Measurements from ENCODE around the gene INSM2.
A peak's percentile ranks its signal among the peaks of the same experiment; 100 is the strongest.

Gene INSM2

DNA sequence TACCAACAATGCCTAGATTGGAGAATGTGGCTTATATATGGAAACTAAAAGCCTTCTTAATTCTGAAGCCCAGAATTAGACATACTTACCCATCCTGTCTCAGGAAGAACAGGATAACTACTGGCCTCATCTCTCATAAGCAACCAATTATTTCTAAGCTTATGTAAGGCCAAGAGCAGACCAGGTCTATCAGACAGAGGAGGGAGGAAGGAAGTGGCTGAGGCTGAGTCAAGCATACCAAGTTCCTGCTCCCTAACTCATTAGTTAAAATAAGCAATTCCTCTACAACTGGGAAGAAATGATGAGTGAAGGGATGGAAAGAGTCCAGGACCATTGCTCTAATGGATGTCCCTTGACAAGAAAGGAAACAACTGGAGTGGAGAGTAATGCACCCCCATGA is 27.0 kb upstream of the INSM2 start:
- TF ChIP-seq ZFP30 (CRISPR knock-in tag; IDR thresholded peaks at IDR 0.05), result no peak
- TF ChIP-seq SNAI2 (CRISPR knock-in tag; IDR thresholded peaks at IDR 0.05), result no peak
- TF ChIP-seq, protein P1, sequence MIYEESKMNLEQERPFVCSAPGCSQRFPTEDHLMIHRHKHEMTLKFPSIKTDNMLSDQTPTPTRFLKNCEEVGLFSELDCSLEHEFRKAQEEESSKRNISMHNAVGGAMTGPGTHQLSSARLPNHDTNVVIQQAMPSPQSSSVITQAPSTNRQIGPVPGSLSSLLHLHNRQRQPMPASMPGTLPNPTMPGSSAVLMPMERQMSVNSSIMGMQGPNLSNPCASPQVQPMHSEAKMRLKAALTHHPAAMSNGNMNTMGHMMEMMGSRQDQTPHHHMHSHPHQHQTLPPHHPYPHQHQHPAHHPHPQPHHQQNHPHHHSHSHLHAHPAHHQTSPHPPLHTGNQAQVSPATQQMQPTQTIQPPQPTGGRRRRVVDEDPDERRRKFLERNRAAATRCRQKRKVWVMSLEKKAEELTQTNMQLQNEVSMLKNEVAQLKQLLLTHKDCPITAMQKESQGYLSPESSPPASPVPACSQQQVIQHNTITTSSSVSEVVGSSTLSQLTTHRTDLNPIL (CRISPR knock-in tag; IDR thresholded peaks at IDR 0.05; ENCODE audit: low read depth), result no peak
- ATAC-seq, result no peak

DNA sequence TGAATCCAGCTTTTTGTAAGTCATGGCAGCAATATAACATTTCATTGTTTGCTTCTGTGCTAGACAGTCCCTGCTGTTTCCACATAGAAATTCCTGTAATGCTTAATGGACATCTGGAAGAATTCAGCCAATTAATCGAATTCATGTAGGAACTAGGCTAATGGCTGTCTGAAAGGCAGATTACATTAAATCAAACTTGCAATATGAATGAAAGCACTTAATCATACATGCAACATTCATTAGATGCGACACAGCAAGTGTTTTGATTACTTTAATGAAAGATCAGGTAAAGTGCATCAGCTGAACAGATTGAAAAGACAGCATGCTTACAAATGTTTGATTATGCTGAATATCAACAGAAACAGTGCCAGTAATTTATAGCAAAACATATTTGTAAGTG is 24.1 kb upstream of the INSM2 start:
- TF ChIP-seq BACH2 (CRISPR knock-in tag; IDR thresholded peaks at IDR 0.05; ENCODE audit: borderline replicate concordance) (0 out of 2 replicates have a peak, but pooled peaks have one; percentile 37), OSR1 (CRISPR knock-in tag; IDR thresholded peaks at IDR 0.05) (no peak), TCF4 (CRISPR knock-in tag; IDR thresholded peaks at IDR 0.05; ENCODE audit: borderline replicate concordance) (peak; percentile 98), GLIS3 (CRISPR knock-in tag; IDR thresholded peaks at IDR 0.05) (0 out of 2 replicates have a peak, but pooled peaks have one; percentile 54), ESRRG (CRISPR knock-in tag; IDR thresholded peaks at IDR 0.05) (peak; percentile 64; the same call in 1 of the 2 replicates), ZNF70 (CRISPR knock-in tag; IDR thresholded peaks at IDR 0.05) (0 out of 2 replicates have a peak, but pooled peaks have one; percentile 27), CSDC2 (CRISPR knock-in tag; IDR thresholded peaks at IDR 0.05) (no peak), RARB (CRISPR knock-in tag; IDR thresholded peaks at IDR 0.05) (no peak), TOX (CRISPR knock-in tag; IDR thresholded peaks at IDR 0.05; ENCODE audit: borderline replicate concordance) (no peak), ZNF8 (CRISPR knock-in tag; IDR thresholded peaks at IDR 0.05) (0 out of 2 replicates have a peak, but pooled peaks have one; percentile 46), ZC3H10 (CRISPR knock-in tag; IDR thresholded peaks at IDR 0.05) (no peak), SNAI2 (CRISPR knock-in tag; IDR thresholded peaks at IDR 0.05) (peak; percentile 94), ISL1 (CRISPR knock-in tag; IDR thresholded peaks at IDR 0.05) (peak; percentile 95), ZNF565 (CRISPR knock-in tag; conservative IDR thresholded peaks at IDR 0.05; ENCODE audit: low read depth) (peak; percentile 63; the same call in 1 of the 2 replicates), PPARA (CRISPR knock-in tag; IDR thresholded peaks at IDR 0.05; ENCODE audit: borderline replicate concordance) (0 out of 2 replicates have a peak, but pooled peaks have one; percentile 33)
- TF ChIP-seq, protein P2, sequence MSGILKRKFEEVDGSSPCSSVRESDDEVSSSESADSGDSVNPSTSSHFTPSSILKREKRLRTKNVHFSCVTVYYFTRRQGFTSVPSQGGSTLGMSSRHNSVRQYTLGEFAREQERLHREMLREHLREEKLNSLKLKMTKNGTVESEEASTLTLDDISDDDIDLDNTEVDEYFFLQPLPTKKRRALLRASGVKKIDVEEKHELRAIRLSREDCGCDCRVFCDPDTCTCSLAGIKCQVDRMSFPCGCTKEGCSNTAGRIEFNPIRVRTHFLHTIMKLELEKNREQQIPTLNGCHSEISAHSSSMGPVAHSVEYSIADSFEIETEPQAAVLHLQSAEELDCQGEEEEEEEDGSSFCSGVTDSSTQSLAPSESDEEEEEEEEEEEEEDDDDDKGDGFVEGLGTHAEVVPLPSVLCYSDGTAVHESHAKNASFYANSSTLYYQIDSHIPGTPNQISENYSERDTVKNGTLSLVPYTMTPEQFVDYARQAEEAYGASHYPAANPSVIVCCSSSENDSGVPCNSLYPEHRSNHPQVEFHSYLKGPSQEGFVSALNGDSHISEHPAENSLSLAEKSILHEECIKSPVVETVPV (CRISPR knock-in tag; IDR thresholded peaks at IDR 0.05), result peak; percentile 72
- TF ChIP-seq, protein P1 (CRISPR knock-in tag; IDR thresholded peaks at IDR 0.05; ENCODE audit: low read depth), result peak; percentile 58; the same call in 1 of the 2 replicates
- TF ChIP-seq, protein P3, sequence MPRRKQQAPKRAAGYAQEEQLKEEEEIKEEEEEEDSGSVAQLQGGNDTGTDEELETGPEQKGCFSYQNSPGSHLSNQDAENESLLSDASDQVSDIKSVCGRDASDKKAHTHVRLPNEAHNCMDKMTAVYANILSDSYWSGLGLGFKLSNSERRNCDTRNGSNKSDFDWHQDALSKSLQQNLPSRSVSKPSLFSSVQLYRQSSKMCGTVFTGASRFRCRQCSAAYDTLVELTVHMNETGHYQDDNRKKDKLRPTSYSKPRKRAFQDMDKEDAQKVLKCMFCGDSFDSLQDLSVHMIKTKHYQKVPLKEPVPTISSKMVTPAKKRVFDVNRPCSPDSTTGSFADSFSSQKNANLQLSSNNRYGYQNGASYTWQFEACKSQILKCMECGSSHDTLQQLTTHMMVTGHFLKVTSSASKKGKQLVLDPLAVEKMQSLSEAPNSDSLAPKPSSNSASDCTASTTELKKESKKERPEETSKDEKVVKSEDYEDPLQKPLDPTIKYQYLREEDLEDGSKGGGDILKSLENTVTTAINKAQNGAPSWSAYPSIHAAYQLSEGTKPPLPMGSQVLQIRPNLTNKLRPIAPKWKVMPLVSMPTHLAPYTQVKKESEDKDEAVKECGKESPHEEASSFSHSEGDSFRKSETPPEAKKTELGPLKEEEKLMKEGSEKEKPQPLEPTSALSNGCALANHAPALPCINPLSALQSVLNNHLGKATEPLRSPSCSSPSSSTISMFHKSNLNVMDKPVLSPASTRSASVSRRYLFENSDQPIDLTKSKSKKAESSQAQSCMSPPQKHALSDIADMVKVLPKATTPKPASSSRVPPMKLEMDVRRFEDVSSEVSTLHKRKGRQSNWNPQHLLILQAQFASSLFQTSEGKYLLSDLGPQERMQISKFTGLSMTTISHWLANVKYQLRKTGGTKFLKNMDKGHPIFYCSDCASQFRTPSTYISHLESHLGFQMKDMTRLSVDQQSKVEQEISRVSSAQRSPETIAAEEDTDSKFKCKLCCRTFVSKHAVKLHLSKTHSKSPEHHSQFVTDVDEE (CRISPR knock-in tag; IDR thresholded peaks at IDR 0.05), result peak; percentile 96
- TF ChIP-seq, protein P4, sequence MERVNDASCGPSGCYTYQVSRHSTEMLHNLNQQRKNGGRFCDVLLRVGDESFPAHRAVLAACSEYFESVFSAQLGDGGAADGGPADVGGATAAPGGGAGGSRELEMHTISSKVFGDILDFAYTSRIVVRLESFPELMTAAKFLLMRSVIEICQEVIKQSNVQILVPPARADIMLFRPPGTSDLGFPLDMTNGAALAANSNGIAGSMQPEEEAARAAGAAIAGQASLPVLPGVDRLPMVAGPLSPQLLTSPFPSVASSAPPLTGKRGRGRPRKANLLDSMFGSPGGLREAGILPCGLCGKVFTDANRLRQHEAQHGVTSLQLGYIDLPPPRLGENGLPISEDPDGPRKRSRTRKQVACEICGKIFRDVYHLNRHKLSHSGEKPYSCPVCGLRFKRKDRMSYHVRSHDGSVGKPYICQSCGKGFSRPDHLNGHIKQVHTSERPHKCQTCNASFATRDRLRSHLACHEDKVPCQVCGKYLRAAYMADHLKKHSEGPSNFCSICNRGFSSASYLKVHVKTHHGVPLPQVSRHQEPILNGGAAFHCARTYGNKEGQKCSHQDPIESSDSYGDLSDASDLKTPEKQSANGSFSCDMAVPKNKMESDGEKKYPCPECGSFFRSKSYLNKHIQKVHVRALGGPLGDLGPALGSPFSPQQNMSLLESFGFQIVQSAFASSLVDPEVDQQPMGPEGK (CRISPR knock-in tag; IDR thresholded peaks at IDR 0.05; ENCODE audit: borderline replicate concordance), result no peak
- ATAC-seq, result peak; percentile 34; the same call in 1 of the 3 replicates

DNA sequence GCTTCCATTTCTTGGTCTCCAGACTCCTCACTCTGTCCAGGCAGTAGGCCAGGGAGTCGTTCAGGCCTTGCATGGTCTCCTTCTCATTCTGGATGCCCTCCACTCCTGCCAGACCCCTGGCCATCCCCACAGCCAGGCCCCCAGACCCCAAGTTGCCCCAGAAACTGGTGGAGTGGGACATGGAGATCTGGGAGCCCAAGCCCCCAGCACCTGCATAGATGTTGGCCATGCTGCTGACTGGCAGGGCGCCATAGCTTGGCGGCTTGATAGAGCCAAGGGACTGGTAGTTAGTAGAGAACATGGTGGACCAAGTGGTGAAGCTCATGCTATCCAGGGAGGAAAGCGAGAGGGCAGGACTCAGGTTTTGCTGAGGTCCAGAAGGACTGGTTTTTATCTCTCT is 21.2 kb upstream of the INSM2 start:
- ATAC-seq, result no peak
- TF ChIP-seq BACH2 (CRISPR knock-in tag; IDR thresholded peaks at IDR 0.05; ENCODE audit: borderline replicate concordance) (no peak), ESRRG (CRISPR knock-in tag; IDR thresholded peaks at IDR 0.05) (no peak), OSR1 (CRISPR knock-in tag; IDR thresholded peaks at IDR 0.05) (no peak), SNAI2 (CRISPR knock-in tag; IDR thresholded peaks at IDR 0.05) (no peak), ISL1 (CRISPR knock-in tag; IDR thresholded peaks at IDR 0.05) (no peak), TOX (CRISPR knock-in tag; IDR thresholded peaks at IDR 0.05; ENCODE audit: borderline replicate concordance) (no peak), TCF4 (CRISPR knock-in tag; IDR thresholded peaks at IDR 0.05; ENCODE audit: borderline replicate concordance) (no peak)
- TF ChIP-seq, protein P5, sequence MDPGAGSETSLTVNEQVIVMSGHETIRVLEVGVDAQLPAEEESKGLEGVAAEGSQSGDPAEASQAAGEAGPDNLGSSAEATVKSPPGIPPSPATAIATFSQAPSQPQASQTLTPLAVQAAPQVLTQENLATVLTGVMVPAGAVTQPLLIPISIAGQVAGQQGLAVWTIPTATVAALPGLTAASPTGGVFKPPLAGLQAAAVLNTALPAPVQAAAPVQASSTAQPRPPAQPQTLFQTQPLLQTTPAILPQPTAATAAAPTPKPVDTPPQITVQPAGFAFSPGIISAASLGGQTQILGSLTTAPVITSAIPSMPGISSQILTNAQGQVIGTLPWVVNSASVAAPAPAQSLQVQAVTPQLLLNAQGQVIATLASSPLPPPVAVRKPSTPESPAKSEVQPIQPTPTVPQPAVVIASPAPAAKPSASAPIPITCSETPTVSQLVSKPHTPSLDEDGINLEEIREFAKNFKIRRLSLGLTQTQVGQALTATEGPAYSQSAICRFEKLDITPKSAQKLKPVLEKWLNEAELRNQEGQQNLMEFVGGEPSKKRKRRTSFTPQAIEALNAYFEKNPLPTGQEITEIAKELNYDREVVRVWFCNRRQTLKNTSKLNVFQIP (CRISPR knock-in tag; IDR thresholded peaks at IDR 0.05; ENCODE audit: borderline replicate concordance, low read depth), result no peak
- TF ChIP-seq, protein P2 (CRISPR knock-in tag; IDR thresholded peaks at IDR 0.05), result no peak
- TF ChIP-seq, protein P4 (CRISPR knock-in tag; IDR thresholded peaks at IDR 0.05; ENCODE audit: borderline replicate concordance), result no peak

Data from SK-N-SH treated with all-trans-retinoic acid at 6 μM for 48 hours (cell line).